Measurements from ENCODE around the gene ODAD2. TPM values are rescaled to one million over a fixed set of nuclear protein-coding genes. Genes with fewer than 3 reads are reported as not detected.
"Not testable (repeated sequence)": the region's sequence is repeated elsewhere in the genome, so short reads cannot be mapped to it uniquely, and the experiment has no call there.

Gene ODAD2
- total RNA-seq, 1 experiment from 2014 or later, result 7.6 TPM

DNA sequence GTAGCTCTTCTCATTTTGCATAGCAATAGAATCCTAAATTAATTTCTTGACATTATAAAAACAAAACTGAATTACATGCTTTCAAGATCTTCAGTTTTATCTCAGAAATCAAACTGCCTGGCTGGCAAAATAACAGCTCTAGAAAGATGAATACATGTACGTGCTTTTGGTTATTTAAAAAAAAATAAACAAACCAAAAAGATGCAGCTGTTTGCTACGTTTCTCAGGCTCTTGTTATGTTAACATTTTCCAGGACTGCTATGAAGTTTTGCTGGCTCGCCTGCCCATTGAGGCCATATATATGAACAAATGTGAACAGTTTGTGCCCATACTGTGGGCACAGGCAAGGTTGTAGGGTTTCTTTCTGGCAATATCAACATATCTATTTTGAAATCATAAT is 86.6 kb downstream of the ODAD2 start:
- DNase-seq, result no peak
- Histone ChIP-seq H3K36me3 (replicated peaks; ENCODE audit: control insufficient read depth, insufficient read depth, low read length) (no peaks in the 10 kb centered on the region), H3K27me3 (ENCODE audit: control insufficient read depth, insufficient read depth, low read length) (no peaks in the 10 kb centered on the region), H3K4me3 (ENCODE audit: insufficient read depth, low read depth, low read length) (no peak overlapping the region)

DNA sequence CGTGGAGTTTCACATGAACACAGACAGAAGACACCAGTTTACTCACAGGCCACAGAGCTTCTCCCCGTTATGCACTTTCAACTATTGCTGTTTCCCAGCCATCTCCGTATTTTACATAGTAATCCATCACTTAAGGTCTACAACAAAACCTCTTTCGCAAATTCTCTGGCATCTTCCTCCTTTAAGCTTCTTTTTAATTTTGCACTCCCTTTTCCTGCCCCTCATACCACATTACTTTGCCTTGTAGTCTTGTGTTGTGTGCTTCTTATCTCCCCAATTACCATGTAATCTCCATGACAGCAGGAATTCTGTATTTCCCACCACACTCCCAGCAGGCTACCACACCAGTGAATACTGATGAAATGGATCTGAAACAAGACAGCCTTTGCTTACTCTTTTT is 87.3 kb downstream of the ODAD2 start:
- Histone ChIP-seq H3K4me3 (ENCODE audit: insufficient read depth, low read depth, low read length) (no peak overlapping the region), H3K36me3 (replicated peaks; ENCODE audit: control insufficient read depth, insufficient read depth, low read length) (no peaks in the 10 kb centered on the region), H3K27me3 (ENCODE audit: control insufficient read depth, insufficient read depth, low read length) (no peaks in the 10 kb centered on the region)
- DNase-seq, result peak; percentile 1

DNA sequence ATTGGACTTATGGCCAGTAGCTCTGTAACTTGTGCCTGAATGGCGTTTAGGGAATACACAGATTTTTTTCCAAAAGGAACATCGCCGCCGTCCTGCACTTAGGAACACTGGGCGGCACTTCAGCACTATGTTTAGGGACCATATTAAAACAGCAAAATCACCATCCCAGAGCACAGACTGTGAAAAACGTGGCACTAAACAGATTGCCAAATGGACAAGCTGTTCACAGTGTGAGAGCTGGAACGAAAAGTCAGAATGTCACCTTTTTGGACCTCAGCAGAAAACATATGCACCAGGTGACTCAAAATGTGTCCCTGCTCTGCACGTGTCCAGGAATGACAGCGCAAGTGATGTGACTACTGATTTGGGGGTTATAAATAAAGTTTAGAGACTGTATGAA is 87.9 kb downstream of the ODAD2 start:
- Histone ChIP-seq H3K4me3 (ENCODE audit: insufficient read depth, low read depth, low read length) (no peak overlapping the region), H3K27me3 (ENCODE audit: control insufficient read depth, insufficient read depth, low read length) (no peaks in the 10 kb centered on the region), H3K36me3 (replicated peaks; ENCODE audit: control insufficient read depth, insufficient read depth, low read length) (no peaks in the 10 kb centered on the region)
- no peak for DNase-seq

DNA sequence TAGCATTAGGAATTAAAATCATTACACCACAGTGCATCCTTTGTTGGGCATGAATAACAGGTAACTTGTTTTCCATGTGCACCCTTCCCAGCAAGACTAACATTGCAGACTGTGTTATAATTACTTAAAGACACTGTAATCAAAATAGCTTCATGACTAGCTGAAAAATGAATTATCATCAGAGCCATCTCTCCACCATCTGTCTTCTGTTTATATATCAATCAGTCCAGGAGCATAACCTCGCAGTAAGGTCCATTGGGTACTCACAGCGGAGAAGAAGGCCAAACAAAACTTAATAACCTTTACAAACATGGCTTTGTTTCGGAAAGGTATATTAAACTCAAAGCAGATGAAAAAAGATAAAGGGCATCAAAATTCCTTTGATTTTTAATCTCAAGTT is 90.6 kb downstream of the ODAD2 start:
- H3K4me3 ChIP-seq (ENCODE audit: insufficient read depth, low read depth, low read length), result no peak overlapping the region
- H3K27me3 ChIP-seq (ENCODE audit: control insufficient read depth, insufficient read depth, low read length), result no peaks in the 10 kb centered on the region
- no peak for DNase-seq
- H3K36me3 ChIP-seq (replicated peaks; ENCODE audit: control insufficient read depth, insufficient read depth, low read length), result no peaks in the 10 kb centered on the region

DNA sequence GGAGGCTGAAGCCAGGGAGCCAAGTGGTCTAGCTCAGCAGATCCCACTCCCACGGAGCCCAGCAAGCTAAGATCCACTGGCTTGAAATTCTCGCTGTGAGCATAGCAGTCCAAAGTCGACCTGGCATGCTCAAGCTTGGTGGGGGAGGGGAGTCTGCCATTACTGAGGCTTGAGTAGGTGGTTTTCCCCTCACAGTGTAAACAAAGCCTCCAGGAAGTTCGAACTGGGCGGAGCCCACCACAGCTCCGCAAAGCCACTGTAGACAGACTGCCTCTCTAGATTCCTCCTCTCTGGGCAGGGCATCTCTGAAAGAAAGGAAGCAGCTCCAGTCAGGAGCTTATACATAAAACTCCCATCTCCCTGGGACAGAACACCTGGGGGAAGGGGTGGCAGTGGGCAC is 99.4 kb downstream of the ODAD2 start:
- not testable (repeated sequence) for H3K4me3 ChIP-seq (ENCODE audit: insufficient read depth, low read depth, low read length); H3K36me3 ChIP-seq (replicated peaks; ENCODE audit: control insufficient read depth, insufficient read depth, low read length); DNase-seq; H3K27me3 ChIP-seq (ENCODE audit: control insufficient read depth, insufficient read depth, low read length)

DNA sequence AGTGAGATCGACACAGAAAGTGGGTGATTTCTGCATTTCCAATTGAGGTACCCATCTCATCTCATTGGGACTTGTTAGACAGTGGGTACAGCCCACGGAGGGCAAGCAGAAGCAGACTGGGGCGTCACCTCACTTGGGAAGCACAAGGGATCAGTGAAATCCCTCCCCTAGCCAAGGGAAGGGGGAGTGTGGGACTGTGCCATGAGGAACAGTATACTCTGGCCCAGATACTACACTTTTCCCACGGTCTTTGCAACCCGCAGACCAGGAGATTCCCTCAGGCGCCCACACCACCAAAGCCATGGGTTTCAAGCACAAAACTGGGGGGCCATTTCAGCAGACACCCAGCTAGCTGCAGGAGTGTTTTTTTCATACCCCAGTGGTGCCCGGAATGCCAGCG is 99.8 kb downstream of the ODAD2 start:
- H3K36me3 ChIP-seq (replicated peaks; ENCODE audit: control insufficient read depth, insufficient read depth, low read length), result no peaks in the 10 kb centered on the region
- no peak overlapping the region for H3K4me3 ChIP-seq (ENCODE audit: insufficient read depth, low read depth, low read length)
- no peaks in the 10 kb centered on the region for H3K27me3 ChIP-seq (ENCODE audit: control insufficient read depth, insufficient read depth, low read length)
- no peak for DNase-seq

DNA sequence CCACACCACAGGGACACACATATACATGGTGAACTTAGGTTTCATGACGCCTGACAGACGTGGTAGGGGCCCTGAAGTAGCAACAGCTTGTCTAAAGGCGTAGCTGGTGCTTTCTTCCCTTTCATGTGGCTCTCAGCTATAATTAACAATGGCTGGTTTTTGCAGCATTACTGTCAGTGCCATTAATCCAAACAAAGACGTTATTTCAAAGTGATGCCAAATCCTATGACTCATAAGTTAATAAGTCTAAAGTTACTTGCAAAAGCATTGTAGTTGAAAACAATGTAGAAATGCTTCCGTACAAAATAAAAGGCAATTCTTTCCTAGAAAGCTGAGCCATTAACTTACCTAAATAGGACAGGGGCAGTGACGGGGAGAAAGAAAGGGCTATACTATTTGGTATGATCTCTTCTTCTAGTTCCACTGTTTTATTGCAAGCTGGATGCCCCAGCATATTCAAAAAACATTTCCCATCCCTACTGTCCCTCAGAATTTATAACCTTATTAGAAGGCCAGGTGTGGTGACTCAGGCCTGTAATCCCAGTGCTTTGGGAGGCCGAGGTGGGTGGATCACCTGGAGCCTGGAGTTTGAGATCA is 105.4 kb downstream of the ODAD2 start:
- H3K4me3 ChIP-seq (ENCODE audit: insufficient read depth, low read depth, low read length), result no peak overlapping the region
- DNase-seq, result no peak

DNA sequence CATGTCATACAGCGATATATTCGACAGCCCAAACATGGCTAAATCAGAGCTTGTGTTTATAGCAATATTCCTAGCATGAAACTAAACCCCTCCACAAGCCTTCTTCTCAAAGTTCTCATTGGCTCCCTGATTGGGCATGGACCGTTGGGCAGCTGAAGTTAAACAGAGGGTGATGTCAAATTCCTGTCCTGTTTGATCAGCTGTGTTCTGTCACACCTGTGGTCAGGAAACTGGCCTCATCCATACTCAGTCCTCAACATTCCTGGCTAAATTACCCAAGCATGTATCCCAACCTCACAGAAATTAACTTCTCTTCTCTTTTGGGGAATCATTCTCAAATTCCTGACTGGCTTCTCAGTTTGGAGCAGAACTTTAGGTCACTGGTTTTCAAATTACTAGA is 107.9 kb downstream of the ODAD2 start:
- Histone ChIP-seq H3K4me3 (ENCODE audit: insufficient read depth, low read depth, low read length) (no peak overlapping the region), H3K36me3 (replicated peaks; ENCODE audit: control insufficient read depth, insufficient read depth, low read length) (no peaks in the 10 kb centered on the region), H3K27me3 (ENCODE audit: control insufficient read depth, insufficient read depth, low read length) (no peaks in the 10 kb centered on the region)
- no peak for DNase-seq

More for the DNA sequence above, 105.4 kb downstream of the ODAD2 start:
- Histone ChIP-seq H3K36me3 (replicated peaks; ENCODE audit: control insufficient read depth, insufficient read depth, low read length) (no peaks in the 10 kb centered on the region), H3K27me3 (ENCODE audit: control insufficient read depth, insufficient read depth, low read length) (no peaks in the 10 kb centered on the region)

DNA sequence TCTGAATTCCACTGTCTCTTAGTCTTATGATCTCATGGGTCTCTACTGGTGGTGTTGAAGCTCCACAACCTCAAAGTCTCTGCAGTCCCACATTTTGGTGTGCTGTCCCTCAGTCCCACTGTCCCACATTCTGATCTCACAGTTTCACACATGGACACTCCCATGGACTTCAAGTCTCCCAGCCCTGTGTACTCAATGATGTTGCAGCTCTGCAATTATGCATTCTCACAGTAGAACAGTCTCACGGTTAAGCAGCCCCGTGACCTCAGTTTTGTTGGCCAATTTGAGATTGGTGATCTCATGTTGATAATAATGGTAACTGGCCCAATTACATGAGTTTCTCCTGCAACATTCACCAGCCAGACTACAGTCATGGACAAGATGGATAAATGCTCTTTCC is 109.4 kb downstream of the ODAD2 start:
- H3K36me3 ChIP-seq (replicated peaks; ENCODE audit: control insufficient read depth, insufficient read depth, low read length), result no peaks in the 10 kb centered on the region
- H3K27me3 ChIP-seq (ENCODE audit: control insufficient read depth, insufficient read depth, low read length), result no peaks in the 10 kb centered on the region
- DNase-seq, result no peak
- H3K4me3 ChIP-seq (ENCODE audit: insufficient read depth, low read depth, low read length), result no peak overlapping the region

DNA sequence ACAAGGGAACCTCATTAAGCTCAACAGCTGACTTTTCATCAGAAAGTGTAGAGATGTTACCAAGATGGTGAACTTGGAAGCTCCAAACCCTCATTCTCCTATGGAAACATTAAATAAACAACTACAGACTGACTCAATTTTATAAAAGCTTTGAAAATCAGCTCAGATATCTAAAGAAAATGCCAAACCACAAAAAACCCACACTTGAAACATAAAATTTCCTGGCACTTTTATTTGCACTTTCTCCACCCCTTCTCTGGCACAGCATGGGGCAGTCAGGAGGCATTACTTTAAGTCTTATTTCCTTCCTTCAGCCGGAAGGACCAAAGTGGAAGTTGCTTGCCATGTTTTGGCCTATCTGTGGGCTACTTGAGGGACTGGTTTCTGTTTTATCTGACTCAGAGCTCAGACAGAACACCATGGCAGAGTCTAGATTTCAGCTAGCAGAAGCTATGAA is 114.7 kb downstream of the ODAD2 start:
- Histone ChIP-seq H3K36me3 (replicated peaks; ENCODE audit: control insufficient read depth, insufficient read depth, low read length) (no peaks in the 10 kb centered on the region), H3K27me3 (ENCODE audit: control insufficient read depth, insufficient read depth, low read length) (no peaks in the 10 kb centered on the region)
- no peak for DNase-seq

DNA sequence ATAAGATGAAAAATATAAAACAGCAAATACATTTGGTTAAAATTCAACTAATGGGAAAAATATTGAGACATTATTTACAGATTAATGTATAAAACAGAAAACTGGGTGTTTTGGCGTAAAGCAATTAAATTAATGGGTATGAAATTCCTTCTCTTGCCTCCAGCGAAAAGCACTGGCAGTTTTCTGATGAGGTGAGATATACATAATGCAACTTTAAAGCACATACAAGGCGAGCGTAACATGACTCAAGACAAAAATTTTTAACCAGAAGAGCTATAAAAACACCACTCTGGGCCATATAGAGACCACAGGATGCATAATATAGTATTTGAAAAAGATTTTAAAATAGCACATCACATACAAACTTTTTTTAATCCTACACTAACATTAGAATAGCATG is 120.6 kb downstream of the ODAD2 start:
- DNase-seq, result no peak
- Histone ChIP-seq H3K36me3 (replicated peaks; ENCODE audit: control insufficient read depth, insufficient read depth, low read length) (no peaks in the 10 kb centered on the region), H3K4me3 (ENCODE audit: insufficient read depth, low read depth, low read length) (no peak overlapping the region), H3K27me3 (ENCODE audit: control insufficient read depth, insufficient read depth, low read length) (no peaks in the 10 kb centered on the region)

More for the DNA sequence above, 114.7 kb downstream of the ODAD2 start:
- no peak overlapping the region for H3K4me3 ChIP-seq (ENCODE audit: insufficient read depth, low read depth, low read length)

DNA sequence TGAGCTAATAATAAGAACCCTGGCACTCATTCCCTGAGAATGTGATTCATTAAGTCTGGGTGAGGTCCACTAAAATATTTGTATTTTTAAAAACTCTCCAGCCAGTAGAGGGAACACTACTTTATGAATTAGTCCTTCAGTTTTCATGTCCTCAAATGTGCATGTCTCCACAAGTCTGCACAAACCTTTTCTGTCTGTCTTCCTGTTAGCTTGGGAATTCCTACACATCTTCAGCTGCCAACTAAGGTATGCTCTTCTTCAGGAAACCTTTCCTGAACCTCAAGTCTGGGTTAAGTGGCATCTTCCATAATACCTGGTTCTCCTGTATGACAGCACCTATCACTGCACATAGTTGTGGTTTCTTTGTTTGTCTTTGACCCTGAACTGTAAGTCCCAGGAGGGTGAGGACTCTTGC is 133.7 kb downstream of the ODAD2 start:
- no peak overlapping the region for H3K4me3 ChIP-seq (ENCODE audit: insufficient read depth, low read depth, low read length)
- no peak for DNase-seq
- no peaks in the 10 kb centered on the region for H3K27me3 ChIP-seq (ENCODE audit: control insufficient read depth, insufficient read depth, low read length)
- no peaks in the 10 kb centered on the region for H3K36me3 ChIP-seq (replicated peaks; ENCODE audit: control insufficient read depth, insufficient read depth, low read length)

DNA sequence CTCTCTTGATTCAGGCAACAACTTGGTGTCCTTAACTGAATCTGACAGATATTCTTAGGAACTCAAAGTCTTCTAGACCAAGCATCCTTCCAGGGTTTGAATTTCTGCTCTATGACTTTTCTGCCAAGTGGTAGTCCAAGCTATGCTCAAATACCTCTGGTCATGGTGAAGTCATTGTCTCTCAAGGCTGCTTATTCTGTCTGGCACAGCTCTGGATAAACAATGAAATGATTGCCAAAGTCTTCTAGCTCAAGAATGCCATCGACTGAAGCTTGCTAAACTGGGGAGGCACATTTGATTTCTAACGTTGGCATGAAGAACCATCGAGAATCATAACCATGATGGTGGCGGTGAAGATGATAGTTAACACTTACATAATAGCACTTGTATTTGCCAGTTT is 137.1 kb downstream of the ODAD2 start:
- Histone ChIP-seq H3K36me3 (replicated peaks; ENCODE audit: control insufficient read depth, insufficient read depth, low read length) (no peaks in the 10 kb centered on the region), H3K27me3 (ENCODE audit: control insufficient read depth, insufficient read depth, low read length) (no peaks in the 10 kb centered on the region), H3K4me3 (ENCODE audit: insufficient read depth, low read depth, low read length) (no peak overlapping the region)
- no peak for DNase-seq

DNA sequence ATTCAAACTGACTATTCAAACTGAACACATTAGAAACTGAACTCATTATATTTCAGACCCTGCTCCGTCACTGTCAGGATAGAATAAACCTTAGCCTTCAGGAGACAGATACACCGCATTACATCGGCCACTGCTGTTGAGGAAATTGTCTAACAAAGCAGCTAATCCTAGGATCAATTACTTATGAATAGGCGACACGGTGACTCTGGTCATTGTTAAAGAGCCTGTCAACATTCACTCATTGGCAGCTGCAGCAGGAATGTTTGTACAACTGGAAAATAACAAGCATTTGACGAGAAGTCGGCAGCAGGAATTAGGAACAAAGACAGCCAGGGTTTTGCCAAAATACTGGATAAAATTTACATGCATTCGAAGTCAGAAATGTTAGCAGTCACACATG is 141.3 kb downstream of the ODAD2 start:
- H3K27me3 ChIP-seq (ENCODE audit: control insufficient read depth, insufficient read depth, low read length), result no peaks in the 10 kb centered on the region
- no peak for DNase-seq

DNA sequence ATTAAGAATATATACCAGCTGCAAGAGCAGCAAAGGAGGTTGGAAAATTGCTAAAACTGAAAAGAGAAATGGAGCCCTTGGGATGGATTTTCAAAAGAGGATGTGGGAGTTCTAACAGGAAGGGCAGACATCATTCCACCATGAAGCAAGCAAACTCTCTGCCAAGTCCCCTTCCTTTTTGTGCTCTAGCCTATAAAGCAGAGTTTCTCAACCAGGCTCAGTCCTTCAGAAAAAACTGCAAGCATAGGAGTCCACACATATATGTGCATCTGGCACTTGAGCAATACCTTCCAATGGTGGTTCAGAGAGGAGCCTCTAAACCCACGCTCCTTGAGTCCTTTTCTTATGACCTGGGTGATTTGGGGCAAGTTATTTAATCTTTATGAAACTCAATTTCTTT is 154.7 kb downstream of the ODAD2 start:
- DNase-seq, result no peak
- H3K4me3 ChIP-seq (ENCODE audit: insufficient read depth, low read depth, low read length), result no peak overlapping the region
- no peaks in the 10 kb centered on the region for H3K27me3 ChIP-seq (ENCODE audit: control insufficient read depth, insufficient read depth, low read length)
- H3K36me3 ChIP-seq (replicated peaks; ENCODE audit: control insufficient read depth, insufficient read depth, low read length), result no peaks in the 10 kb centered on the region

More for the DNA sequence above, 141.3 kb downstream of the ODAD2 start:
- no peak overlapping the region for H3K4me3 ChIP-seq (ENCODE audit: insufficient read depth, low read depth, low read length)
- H3K36me3 ChIP-seq (replicated peaks; ENCODE audit: control insufficient read depth, insufficient read depth, low read length), result no peaks in the 10 kb centered on the region

DNA sequence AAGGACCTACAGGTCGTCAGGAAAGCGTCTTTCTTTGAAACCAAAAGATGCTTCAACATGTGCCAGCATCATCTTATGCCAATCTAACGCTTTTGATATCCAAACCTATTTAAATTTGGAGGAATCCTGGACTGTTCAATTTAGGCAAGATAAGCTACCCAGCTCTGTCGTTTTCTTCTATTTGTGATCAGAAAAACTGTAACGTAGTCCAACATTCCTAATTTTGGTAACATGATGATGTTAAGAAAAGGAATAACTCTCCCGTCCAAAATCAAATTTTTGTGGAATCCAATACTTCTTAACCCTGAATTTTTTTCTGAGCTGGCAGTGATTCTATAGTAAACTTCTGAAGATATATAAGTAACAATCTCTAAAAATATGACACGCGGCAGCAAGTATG is 160.0 kb downstream of the ODAD2 start:
- no peak overlapping the region for H3K4me3 ChIP-seq (ENCODE audit: insufficient read depth, low read depth, low read length)
- H3K27me3 ChIP-seq (ENCODE audit: control insufficient read depth, insufficient read depth, low read length), result no peaks in the 10 kb centered on the region
- H3K36me3 ChIP-seq (replicated peaks; ENCODE audit: control insufficient read depth, insufficient read depth, low read length), result no peaks in the 10 kb centered on the region
- DNase-seq, result no peak

Measured in H7 (cell line).